Activated CD8-positive, alpha-beta memory T cell treated with anti-CD3 and anti-CD28 coated beads, Interleukin-2, amount 10 ng/mL, durations not matched to agents 7 days and 5 days (primary cell): ENCODE measurements around the gene VSIG1. TPM values are rescaled to one million over a fixed set of nuclear protein-coding genes. Genes with fewer than 3 reads are reported as not detected.

Experiments used
- ATAC-seq: fragments of 150-1000 bp; cut with Tn5 transposase; one replicate; pipeline ENCODE4 v1.10.0; 2021; ENCODE audit warnings: moderate library complexity
- CTCF ChIA-PET: fragments of 350-600 bp; sonication (Branson Sonifier 250); formaldehyde crosslinking; loops from one replicate; lab custom pipeline; 2021; ENCODE audit warnings: antibody characterized with exemption; lab: Charles Lee
- DNase-seq: peaks from one replicate; pipeline ENCODE4 v3.0.0-alpha.2; 2020
- H3K27ac Mint-ChIP-seq: one replicate; pipeline ENCODE4 v1.8.0; 2021; ENCODE audit warnings: mild to moderate bottlenecking, mixed read lengths
- H3K27me3 Mint-ChIP-seq: one replicate; pipeline ENCODE4 v1.8.0; 2021; ENCODE audit warnings: mixed read lengths
- H3K36me3 Mint-ChIP-seq: one replicate; pipeline ENCODE4 v1.8.0; 2021; ENCODE audit warnings: mild to moderate bottlenecking, mixed read lengths
- H3K4me1 Mint-ChIP-seq: one replicate; pipeline ENCODE4 v1.8.0; 2021; ENCODE audit warnings: mixed read lengths
- H3K4me3 Mint-ChIP-seq: one replicate; pipeline ENCODE4 v1.8.0; 2021; ENCODE audit warnings: mild to moderate bottlenecking, moderate library complexity, mixed read lengths
- H3K9me3 Mint-ChIP-seq: one replicate; pipeline ENCODE4 v1.8.0; 2022; ENCODE audit warnings: low read depth, mixed read lengths
- total RNA-seq, 2 experiments: library from RNA; stranded (reverse); gene quantifications; one replicate each; pipeline ENCODE4 v1.2.3, GENCODE V29; 2021

VSIG1 gene
- total RNA-seq, 2 experiments from 2014 or later: 0.64 TPM; not detected in 1

DNA sequence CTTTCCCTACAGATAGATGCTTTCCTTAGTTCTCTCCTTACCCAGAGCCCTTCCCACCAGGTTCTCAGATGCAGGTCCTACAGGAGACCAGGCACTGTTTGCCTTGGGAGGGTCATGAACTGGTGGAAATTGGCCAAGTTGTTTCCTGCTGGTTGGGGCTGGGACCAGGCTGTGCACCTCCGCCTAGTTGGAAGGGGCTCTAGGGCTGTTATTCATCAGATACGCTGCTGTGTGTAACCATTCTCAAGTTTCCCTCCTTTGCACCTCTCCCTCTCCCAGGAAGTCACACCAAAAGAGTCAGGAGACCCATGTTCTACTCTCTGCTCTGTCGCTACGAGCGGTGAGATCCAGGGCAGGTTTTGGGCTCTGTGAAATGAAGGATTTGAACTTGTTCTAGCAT is 11.9 kb upstream of the VSIG1 start:
- H3K4me1 Mint-ChIP-seq: peaks cover 8% of the 10 kb centered on the region

DNA sequence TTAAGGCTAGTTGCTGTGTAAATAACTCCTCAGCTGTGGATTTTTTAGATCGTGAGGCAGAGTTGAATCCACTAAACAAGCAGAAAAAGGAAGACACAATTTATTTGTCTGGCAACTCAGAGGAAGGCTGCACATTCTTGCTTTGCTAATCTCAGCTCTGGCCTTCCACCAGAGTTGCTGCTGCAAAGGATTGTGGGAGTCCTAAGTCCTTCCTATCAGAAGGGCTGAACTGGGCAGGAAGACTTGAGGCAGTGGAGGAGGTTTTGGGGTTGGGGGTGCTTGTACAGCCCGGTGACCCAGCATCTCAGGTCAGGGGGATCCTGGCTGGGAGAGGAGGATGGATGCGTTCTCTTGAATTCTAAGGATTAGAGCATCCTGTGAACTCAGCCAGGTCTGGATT is 11.0 kb upstream of the VSIG1 start:
- CTCF ChIA-PET: no interaction called here
- no peaks in the 10 kb centered on the region for H3K9me3 Mint-ChIP-seq
- H3K36me3 Mint-ChIP-seq: no peaks in the 10 kb centered on the region
- DNase-seq (no peak), ATAC-seq (no peak)
- H3K4me3 Mint-ChIP-seq: no peak overlapping the region
- no peak overlapping the region for H3K27ac Mint-ChIP-seq
- H3K4me1 Mint-ChIP-seq: peaks cover 8% of the 10 kb centered on the region
- H3K27me3 Mint-ChIP-seq: no peaks in the 10 kb centered on the region

More for the DNA sequence above, 11.9 kb upstream of the VSIG1 start:
- CTCF ChIA-PET: no interaction called here
- no peak overlapping the region for H3K27ac Mint-ChIP-seq
- H3K36me3 Mint-ChIP-seq: no peaks in the 10 kb centered on the region
- ATAC-seq (no peak), DNase-seq (no peak)
- no peaks in the 10 kb centered on the region for H3K9me3 Mint-ChIP-seq
- no peak overlapping the region for H3K4me3 Mint-ChIP-seq
- H3K27me3 Mint-ChIP-seq: no peaks in the 10 kb centered on the region

DNA sequence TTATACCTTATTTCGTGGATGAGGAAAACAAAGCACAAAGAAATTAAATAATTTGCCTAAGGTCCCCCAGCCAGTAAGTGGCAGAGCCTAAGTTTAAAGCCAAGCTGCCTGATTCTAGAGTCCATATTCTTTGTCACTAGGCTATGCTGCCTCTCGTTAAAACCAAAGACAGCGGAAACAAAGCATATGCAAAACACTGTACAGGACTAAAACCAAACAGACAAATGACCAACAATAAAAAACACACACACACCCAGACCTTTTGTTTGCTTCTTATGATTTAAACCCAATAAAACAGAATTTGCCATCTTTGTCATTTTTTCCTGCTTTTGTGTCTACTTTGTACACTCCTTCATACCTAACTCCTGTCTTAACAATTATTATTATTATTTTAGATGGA is 10.1 kb upstream of the VSIG1 start:
- CTCF ChIA-PET: no interaction called here
- H3K36me3 Mint-ChIP-seq: no peaks in the 10 kb centered on the region
- no peak overlapping the region for H3K4me3 Mint-ChIP-seq
- no peaks in the 10 kb centered on the region for H3K27me3 Mint-ChIP-seq
- ATAC-seq (no peak), DNase-seq (no peak)
- no peaks in the 10 kb centered on the region for H3K9me3 Mint-ChIP-seq
- H3K4me1 Mint-ChIP-seq: peaks cover 5% of the 10 kb centered on the region
- no peak overlapping the region for H3K27ac Mint-ChIP-seq

DNA sequence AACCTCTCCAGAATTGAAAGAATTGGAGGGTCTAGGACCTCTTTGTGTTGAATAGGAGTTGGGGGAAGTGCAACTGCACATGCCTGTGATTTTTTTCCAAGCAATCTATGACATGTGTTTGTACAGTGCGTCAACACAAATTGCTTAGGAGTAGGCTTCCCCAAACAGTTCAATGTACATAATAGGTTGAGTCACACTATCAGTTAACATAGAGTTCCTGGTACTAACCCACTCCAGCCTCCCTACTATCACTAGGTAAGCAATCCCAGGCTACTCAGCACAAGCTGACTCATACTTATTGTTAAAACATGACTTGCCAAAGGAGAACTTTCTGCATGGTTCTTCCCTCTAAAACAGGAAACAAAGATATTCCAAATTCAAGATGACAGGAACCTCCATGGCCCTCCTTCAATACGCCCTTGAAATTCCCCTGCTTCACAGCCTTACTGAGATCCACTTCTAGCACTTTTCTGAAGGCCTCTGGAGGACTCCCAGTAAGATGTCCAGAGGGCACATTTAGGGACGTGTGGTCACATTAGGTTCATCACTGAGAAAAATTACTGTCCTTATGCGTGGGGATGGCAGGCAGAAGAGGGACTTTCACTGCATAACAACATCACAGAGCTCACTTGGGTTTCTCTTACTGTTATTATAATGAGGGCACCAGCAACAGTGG is 8.4 kb upstream of the VSIG1 start:
- ATAC-seq: no peak
- Mint-ChIP-seq H3K4me3 (no peak overlapping the region), H3K4me1 (peaks cover 2% of the 10 kb centered on the region), H3K9me3 (no peaks in the 10 kb centered on the region), H3K36me3 (no peaks in the 10 kb centered on the region), H3K27me3 (no peaks in the 10 kb centered on the region), H3K27ac (no peak overlapping the region)
- CTCF ChIA-PET: no interaction called here
- no peak for DNase-seq

DNA sequence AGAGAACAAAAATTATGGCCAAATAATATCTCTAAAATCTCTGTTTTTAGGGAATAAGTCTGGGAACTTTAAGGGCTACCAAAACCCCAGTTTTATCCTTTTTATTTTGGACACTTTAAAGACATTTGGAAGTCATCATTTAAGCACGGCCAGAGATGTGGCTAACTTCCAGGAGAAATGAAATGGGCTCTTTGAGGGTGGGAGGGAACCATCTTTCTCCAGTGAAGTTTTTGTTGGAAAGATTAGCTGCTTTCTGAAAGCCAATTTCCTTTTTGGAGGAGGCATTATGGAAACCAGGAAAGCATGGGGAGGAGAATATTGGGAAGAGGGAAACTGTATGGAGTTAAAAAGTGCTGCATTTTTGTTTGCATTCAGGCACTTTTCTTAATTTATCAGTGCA is 4.8 kb downstream of the VSIG1 start:
- Mint-ChIP-seq H3K9me3 (no peaks in the 10 kb centered on the region), H3K4me3 (no peak overlapping the region), H3K36me3 (no peaks in the 10 kb centered on the region), H3K4me1 (peaks cover 3% of the 10 kb centered on the region), H3K27ac (no peak overlapping the region), H3K27me3 (no peaks in the 10 kb centered on the region)
- no peak for ATAC-seq
- CTCF ChIA-PET: no interaction called here
- no peak for DNase-seq

DNA sequence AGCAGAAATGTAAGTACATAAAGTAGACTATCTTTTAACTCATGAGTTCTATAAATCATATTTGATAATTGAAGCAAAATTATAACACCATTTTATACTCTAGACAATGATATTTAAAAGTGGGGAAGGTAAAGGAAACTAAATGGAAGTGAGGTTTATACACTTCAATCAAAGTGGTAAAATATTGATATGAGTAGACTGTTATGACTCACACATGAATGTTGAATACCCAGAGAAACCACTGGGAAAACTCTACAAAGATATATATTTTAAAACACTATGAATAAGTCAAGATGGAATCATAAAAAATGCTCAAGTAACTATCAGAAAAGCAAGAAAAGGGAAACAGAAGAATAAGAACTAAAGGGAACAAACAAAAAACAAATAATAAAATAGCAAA is 8.4 kb downstream of the VSIG1 start:
- Mint-ChIP-seq H3K27me3 (peaks cover 8% of the 10 kb centered on the region), H3K9me3 (no peaks in the 10 kb centered on the region), H3K27ac (no peak overlapping the region), H3K4me3 (no peak overlapping the region), H3K36me3 (no peaks in the 10 kb centered on the region), H3K4me1 (peaks cover 3% of the 10 kb centered on the region)
- ATAC-seq: no peak
- no peak for DNase-seq
- CTCF ChIA-PET: no interaction called here

DNA sequence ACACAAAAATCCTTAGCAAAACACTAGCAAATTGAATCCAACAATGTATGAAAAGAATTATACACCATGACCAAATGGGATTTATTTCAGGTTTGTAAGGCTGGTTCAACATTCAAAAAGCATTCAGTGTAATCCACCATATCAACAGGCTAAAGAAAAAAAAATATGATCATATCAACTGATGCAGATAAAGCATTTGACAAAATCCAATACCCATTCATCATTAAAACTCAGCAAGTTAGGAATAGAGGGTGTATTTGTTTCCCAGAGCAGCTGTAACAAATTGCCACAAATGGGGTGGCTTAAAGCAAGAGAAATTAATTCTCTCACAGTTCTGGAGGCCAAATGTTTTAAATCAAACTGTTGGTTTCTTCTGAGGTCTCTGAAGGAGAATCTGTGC is 10.7 kb downstream of the VSIG1 start:
- CTCF ChIA-PET: no interaction called here
- no peaks in the 10 kb centered on the region for H3K9me3 Mint-ChIP-seq
- H3K27me3 Mint-ChIP-seq: peaks cover 8% of the 10 kb centered on the region
- no peak overlapping the region for H3K27ac Mint-ChIP-seq
- H3K4me3 Mint-ChIP-seq: no peak overlapping the region
- H3K36me3 Mint-ChIP-seq: no peaks in the 10 kb centered on the region
- ATAC-seq (no peak), DNase-seq (no peak)
- peaks cover 3% of the 10 kb centered on the region for H3K4me1 Mint-ChIP-seq

DNA sequence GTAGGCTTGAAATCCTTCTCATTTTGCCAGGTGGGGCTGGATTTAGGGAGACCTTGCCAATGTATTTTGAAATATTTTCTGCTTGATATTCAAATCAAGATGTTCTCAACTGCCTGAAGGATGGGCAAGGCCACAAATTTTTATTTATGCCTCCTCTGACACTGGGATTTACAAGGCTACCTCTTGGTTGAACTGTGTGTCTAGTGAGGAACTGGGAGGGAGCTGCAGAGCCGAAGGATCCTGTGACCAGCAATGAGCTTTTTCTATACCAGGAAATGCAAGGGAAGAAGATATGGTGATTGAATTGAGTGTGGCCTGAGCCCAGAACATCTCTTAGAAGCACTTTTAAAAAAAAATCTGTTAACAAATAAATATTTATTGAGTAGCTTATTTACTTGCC is 14.9 kb downstream of the VSIG1 start:
- CTCF ChIA-PET: no interaction called here
- no peaks in the 10 kb centered on the region for H3K9me3 Mint-ChIP-seq
- H3K27me3 Mint-ChIP-seq: peaks cover 8% of the 10 kb centered on the region
- H3K36me3 Mint-ChIP-seq: no peaks in the 10 kb centered on the region
- ATAC-seq: no peak
- no peaks in the 10 kb centered on the region for H3K4me1 Mint-ChIP-seq
- H3K27ac Mint-ChIP-seq: no peak overlapping the region
- no peak for DNase-seq
- no peak overlapping the region for H3K4me3 Mint-ChIP-seq

DNA sequence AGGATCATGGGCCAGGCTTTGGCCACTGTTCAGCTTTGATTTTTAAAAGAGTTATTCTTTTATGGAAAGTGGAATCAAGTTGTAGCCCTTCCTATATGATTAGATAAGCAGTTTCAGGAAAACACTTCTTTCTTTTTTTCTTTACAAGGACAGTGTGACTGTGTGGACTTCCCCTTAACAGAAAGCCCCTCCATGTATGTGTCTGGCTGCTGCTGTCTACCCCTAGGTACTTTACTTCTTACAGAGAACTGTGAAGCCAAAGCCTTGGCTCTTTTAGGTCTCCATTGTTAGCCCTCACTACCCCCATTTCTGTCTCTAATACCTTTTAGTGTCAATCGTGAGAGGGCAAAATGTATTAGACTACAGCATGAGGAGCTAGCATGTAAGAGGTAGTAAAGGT is 19.1 kb downstream of the VSIG1 start:
- H3K4me3 Mint-ChIP-seq: no peak overlapping the region
- H3K27ac Mint-ChIP-seq: no peak overlapping the region
- no peak for DNase-seq
- H3K27me3 Mint-ChIP-seq: no peaks in the 10 kb centered on the region
- H3K36me3 Mint-ChIP-seq: no peaks in the 10 kb centered on the region
- H3K9me3 Mint-ChIP-seq: no peaks in the 10 kb centered on the region
- CTCF ChIA-PET: no interaction called here
- ATAC-seq: no peak
- H3K4me1 Mint-ChIP-seq: no peaks in the 10 kb centered on the region

DNA sequence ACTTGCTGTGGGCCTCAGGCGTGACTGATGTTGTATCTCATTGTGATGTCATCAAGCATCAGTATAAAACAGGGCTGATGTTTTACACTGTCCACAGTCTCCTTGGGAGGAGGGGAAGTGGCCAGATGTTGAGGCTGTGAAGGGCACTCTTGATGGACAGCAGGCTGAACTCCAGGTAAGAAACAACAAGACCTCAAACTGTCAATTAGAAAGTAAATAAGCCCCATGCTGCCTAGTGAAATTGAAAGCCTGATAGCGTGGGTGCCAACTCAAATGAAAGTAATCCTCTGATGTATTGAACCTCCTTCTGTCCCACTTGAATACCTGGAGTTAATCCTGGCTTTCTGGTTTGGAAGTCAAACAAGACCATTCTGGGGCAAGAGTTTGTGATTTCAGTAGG is 19.7 kb downstream of the VSIG1 start:
- no peaks in the 10 kb centered on the region for H3K4me1 Mint-ChIP-seq
- H3K4me3 Mint-ChIP-seq: no peak overlapping the region
- no peak overlapping the region for H3K27ac Mint-ChIP-seq
- H3K9me3 Mint-ChIP-seq: no peaks in the 10 kb centered on the region
- no peaks in the 10 kb centered on the region for H3K36me3 Mint-ChIP-seq
- no peak for DNase-seq
- H3K27me3 Mint-ChIP-seq: peaks cover 3% of the 10 kb centered on the region
- no peak for ATAC-seq
- CTCF ChIA-PET: no interaction called here

DNA sequence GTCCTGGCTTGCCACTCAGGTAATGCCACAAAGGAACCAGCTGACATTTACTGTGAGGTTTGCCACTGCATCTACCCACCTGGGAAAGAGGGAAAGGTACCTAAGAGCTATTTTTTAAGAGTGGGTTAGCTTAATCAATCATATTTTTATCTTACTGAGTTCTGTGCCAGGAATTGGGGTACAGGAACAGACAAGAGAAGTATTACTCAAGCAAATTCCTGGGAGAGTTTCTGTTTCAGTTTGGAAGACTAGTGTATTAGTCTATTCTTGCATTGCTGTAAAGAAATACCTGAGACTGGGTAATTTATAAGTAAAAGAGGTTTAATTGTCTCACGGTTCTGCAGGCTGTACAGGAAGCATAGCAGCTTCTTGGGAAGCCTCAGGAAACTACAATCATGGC is 23.3 kb downstream of the VSIG1 start:
- DNase-seq (no peak), ATAC-seq (no peak)
- Mint-ChIP-seq H3K27ac (no peak overlapping the region), H3K27me3 (peaks cover 6% of the 10 kb centered on the region), H3K4me1 (peaks cover 4% of the 10 kb centered on the region), H3K4me3 (no peak overlapping the region), H3K36me3 (no peaks in the 10 kb centered on the region), H3K9me3 (no peaks in the 10 kb centered on the region)
- CTCF ChIA-PET: interaction anchor here (1.7 kb wide), 1 partner anchor 47 kb away, joined by 4 read pairs; no protein-coding TSS in a partner anchor

DNA sequence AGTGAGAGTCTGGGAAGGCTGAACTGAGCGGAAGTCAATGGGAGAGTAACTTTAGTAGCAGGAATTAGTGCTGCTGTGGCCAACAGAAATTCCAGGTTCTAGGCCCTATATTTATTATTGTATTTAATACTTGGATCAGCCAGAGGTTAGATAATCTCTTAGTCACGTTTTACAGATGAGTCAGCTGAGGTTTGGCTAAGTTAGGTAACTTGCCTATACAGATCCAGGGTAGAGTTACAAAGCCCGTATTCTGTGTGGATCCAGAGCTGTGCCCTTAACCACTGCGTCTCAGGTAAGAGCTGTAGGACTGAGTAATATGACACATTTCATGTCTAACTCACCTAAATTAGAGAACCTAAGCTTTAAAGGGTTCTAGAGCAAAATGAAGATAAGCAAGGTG is 26.0 kb downstream of the VSIG1 start:
- H3K36me3 Mint-ChIP-seq: no peaks in the 10 kb centered on the region
- DNase-seq (no peak), ATAC-seq (no peak)
- H3K9me3 Mint-ChIP-seq: no peaks in the 10 kb centered on the region
- H3K27me3 Mint-ChIP-seq: peaks cover 6% of the 10 kb centered on the region
- H3K4me1 Mint-ChIP-seq: peaks cover 4% of the 10 kb centered on the region
- CTCF ChIA-PET: interaction anchor here (1.3 to 1.6 kb wide), 2 partner anchors 48 to 50 kb away, joined by 4 to 7 read pairs; no protein-coding TSS in a partner anchor
- H3K4me3 Mint-ChIP-seq: no peak overlapping the region
- no peak overlapping the region for H3K27ac Mint-ChIP-seq

DNA sequence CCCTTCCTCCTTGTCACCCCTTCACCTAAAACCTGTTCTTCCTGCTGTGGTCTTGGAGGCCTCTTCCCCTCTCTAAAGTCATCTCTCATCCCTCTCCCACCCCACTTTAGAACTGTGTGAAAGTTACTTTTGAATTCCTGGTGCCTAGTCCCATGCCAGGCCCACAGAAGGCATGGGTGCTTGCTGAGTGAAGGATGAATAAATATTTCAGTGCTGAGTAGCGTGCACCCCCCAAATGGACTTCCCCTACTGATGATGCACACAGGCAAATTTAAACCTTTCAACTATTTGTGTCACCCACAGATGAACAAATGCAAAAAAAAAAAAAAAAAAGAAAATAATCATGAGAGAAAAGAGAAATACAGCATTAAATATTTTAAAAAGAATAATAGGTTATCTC is 26.7 kb downstream of the VSIG1 start:
- Mint-ChIP-seq H3K4me3 (no peak overlapping the region), H3K27me3 (peaks cover 6% of the 10 kb centered on the region), H3K36me3 (no peaks in the 10 kb centered on the region), H3K27ac (no peak overlapping the region), H3K9me3 (no peaks in the 10 kb centered on the region), H3K4me1 (peaks cover 4% of the 10 kb centered on the region)
- ATAC-seq (no peak), DNase-seq (no peak)
- CTCF ChIA-PET: interaction anchor here (1.3 to 1.6 kb wide), 2 partner anchors 49 to 51 kb away, joined by 4 to 7 read pairs; no protein-coding TSS in a partner anchor

DNA sequence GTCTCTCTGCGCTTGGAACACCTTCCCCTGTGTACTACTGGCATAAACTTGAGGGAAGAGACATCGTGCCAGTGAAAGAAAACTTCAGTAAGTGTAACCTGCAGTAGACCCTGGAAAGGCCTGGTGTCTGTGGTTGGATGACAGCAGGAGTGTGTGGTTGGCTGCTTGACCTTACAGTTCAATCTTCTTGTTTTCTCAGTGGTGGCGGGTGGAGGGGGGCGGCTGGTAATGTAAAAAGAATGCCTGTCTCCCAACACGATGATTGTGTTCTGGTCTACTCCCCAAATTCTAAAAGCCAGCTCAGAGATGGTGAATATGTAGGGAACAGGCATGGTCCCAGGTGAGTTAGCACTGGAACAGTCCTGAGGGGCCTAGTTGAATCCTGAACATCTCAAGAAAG is 27.9 kb downstream of the VSIG1 start:
- ATAC-seq: no peak
- CTCF ChIA-PET: no interaction called here
- H3K4me1 Mint-ChIP-seq: peaks cover 4% of the 10 kb centered on the region
- H3K27ac Mint-ChIP-seq: no peak overlapping the region
- H3K9me3 Mint-ChIP-seq: no peaks in the 10 kb centered on the region
- DNase-seq: no peak
- no peaks in the 10 kb centered on the region for H3K36me3 Mint-ChIP-seq
- peaks cover 6% of the 10 kb centered on the region for H3K27me3 Mint-ChIP-seq
- H3K4me3 Mint-ChIP-seq: no peak overlapping the region
